H1 (cell line): ENCODE data around the gene MANSC1. TPM values are rescaled to one million over a fixed set of nuclear protein-coding genes. Genes with fewer than 3 reads are reported as not detected.

Source experiments
- CTCF ChIA-PET: fragments of 300-600 bp; sonication (Branson Sonifier 250); formaldehyde crosslinking; loops from one replicate; lab custom pipeline; 2021; ENCODE audit not compliant: partially characterized antibody; lab: Charles Lee
- POLR2A ChIA-PET: fragments of 300-600 bp; sonication (Branson Sonifier 250); formaldehyde crosslinking; loops from one replicate; lab custom pipeline; 2021; ENCODE audit warnings: inconsistent platforms; ENCODE audit not compliant: partially characterized antibody; lab: Charles Lee
- DNase-seq, 2 experiments: peaks; one replicate each; pipeline versions ENCODE4 v3.0.0 to v3.0.0-alpha.2; 2010 to 2022; ENCODE audit warnings: low spot score in 2 of 2, low read depth in 1 of 2, mixed read lengths in 1 of 2
- FAIRE-seq: peaks from 2 replicates; lab custom pipeline; 2011; peaks lifted over from hg19 to GRCh38; lab: Jason Lieb, UNC
- H2AFZ ChIP-seq: 2 replicates; pipeline ENCODE4 v1.8.1; 2012; ENCODE audit warnings: low read length, inconsistent platforms
- H2AK5ac ChIP-seq: 2 replicates; pipeline ENCODE4 v1.6.1; 2013; ENCODE audit warnings: low read depth, low read length
- H2BK120ac ChIP-seq: replicated peaks from 2 replicates; pipeline ENCODE3; 2013; ENCODE audit warnings: low read depth, low read length, inconsistent platforms
- H2BK12ac ChIP-seq: 2 replicates; pipeline ENCODE4 v1.6.1; 2013; ENCODE audit warnings: low read depth, low read length
- H2BK15ac ChIP-seq: 2 replicates; pipeline ENCODE4 v1.6.1; 2013; ENCODE audit warnings: low read length
- H2BK20ac ChIP-seq: 2 replicates; pipeline ENCODE4 v1.6.1; 2013; ENCODE audit warnings: low read length
- H2BK5ac ChIP-seq: 2 replicates; pipeline ENCODE4 v1.6.1; 2013; ENCODE audit warnings: low read depth, low read length
- H3K14ac ChIP-seq: 2 replicates; pipeline ENCODE4 v1.6.1; 2013; ENCODE audit warnings: inconsistent platforms; ENCODE audit not compliant: insufficient read length
- H3K18ac ChIP-seq: 2 replicates; pipeline ENCODE4 v1.6.1; 2013; ENCODE audit warnings: low read length; ENCODE audit errors: extremely low read depth
- H3K23ac ChIP-seq: 2 replicates; pipeline ENCODE4 v1.6.1; 2013; ENCODE audit warnings: inconsistent platforms; ENCODE audit not compliant: insufficient read length
- H3K23me2 ChIP-seq: 2 replicates; pipeline ENCODE4 v1.6.1; 2013; ENCODE audit warnings: low read depth, low read length
- H3K27ac ChIP-seq: 2 replicates; pipeline ENCODE4 v1.6.1; 2011; ENCODE audit warnings: low read depth, low read length, inconsistent platforms
- H3K27me3 ChIP-seq, 4 experiments: replicated peaks in 1 of 4; 1 replicate in 1 of 4; 2 replicates in 3 of 4; pipeline versions ENCODE4 v1.6.1 to v1.8.1; 2011 to 2013; ENCODE audit warnings: low read length in 3 of 4, mild to moderate bottlenecking in 3 of 4, inconsistent platforms in 2 of 4, mixed read lengths in 2 of 4, moderate library complexity in 1 of 4; ENCODE audit not compliant: control insufficient read depth in 3 of 4, insufficient read depth in 3 of 4; ENCODE audit errors: extremely low read depth in 1 of 4
- H3K36me3 ChIP-seq, 4 experiments: 2 replicates each; pipeline versions ENCODE4 v1.6.1 to v1.8.1; 2011 to 2013; ENCODE audit warnings: mild to moderate bottlenecking in 4 of 4, low read length in 3 of 4, moderate library complexity in 2 of 4, control low read depth in 1 of 4, inconsistent platforms in 1 of 4; ENCODE audit not compliant: insufficient read depth in 4 of 4, control insufficient read depth in 2 of 4
- H3K4ac ChIP-seq: replicated peaks from 2 replicates; pipeline ENCODE3; 2013; ENCODE audit warnings: low read length, low read depth, mixed read lengths, inconsistent platforms; ENCODE audit not compliant: insufficient read length
- H3K4me1 ChIP-seq, 4 experiments: replicated peaks in 1 of 4; 1 replicate in 1 of 4; 2 replicates in 3 of 4; pipeline versions ENCODE4 v1.6.1 to v1.8.1; 2011 to 2013; ENCODE audit warnings: low read length in 3 of 4, inconsistent platforms in 2 of 4, mixed read lengths in 1 of 4; ENCODE audit not compliant: insufficient read depth in 4 of 4, control insufficient read depth in 3 of 4
- H3K4me2 ChIP-seq, 2 experiments: 2 replicates each; pipeline versions ENCODE4 v1.6.1 to v1.8.1; 2011 to 2013; ENCODE audit warnings: low read depth in 2 of 2, low read length in 2 of 2, control low read depth in 1 of 2, inconsistent platforms in 1 of 2, mild to moderate bottlenecking in 1 of 2; ENCODE audit not compliant: insufficient read depth in 1 of 2
- H3K4me3 ChIP-seq, 4 experiments: fragments of 200-600, 300-600 bp in 1 of 4; sonication (generic), shearing (Covaris generic), sonication (Bioruptor Twin) in 1 of 4; 2 replicates each; pipeline versions ENCODE4 v1.5.1 to v1.8.1; 2011 to 2016; ENCODE audit warnings: low read length in 4 of 4, low read depth in 3 of 4, control low read depth in 2 of 4, inconsistent platforms in 2 of 4, mild to moderate bottlenecking in 2 of 4, mixed read lengths in 1 of 4, moderate library complexity in 1 of 4; ENCODE audit not compliant: insufficient read depth in 2 of 4; ENCODE audit errors: extremely low read depth in 1 of 4
- H3K56ac ChIP-seq: replicated peaks from 2 replicates; pipeline ENCODE3; 2013; ENCODE audit warnings: low read depth, mild to moderate bottlenecking, mixed read lengths, low read length, inconsistent platforms; ENCODE audit not compliant: insufficient read length
- H3K79me1 ChIP-seq: 2 replicates; pipeline ENCODE4 v1.6.1; 2013; ENCODE audit warnings: low read depth, low read length, control low read depth
- H3K79me2 ChIP-seq, 2 experiments: 2 replicates each; pipeline versions ENCODE4 v1.6.1 to v1.8.1; 2012 to 2013; ENCODE audit warnings: low read length in 2 of 2, mild to moderate bottlenecking in 2 of 2, inconsistent platforms in 1 of 2; ENCODE audit not compliant: insufficient read depth in 2 of 2, control insufficient read depth in 1 of 2
- H3K9ac ChIP-seq, 4 experiments: replicated peaks in 1 of 4; 1 replicate in 1 of 4; 2 replicates in 3 of 4; pipeline versions ENCODE4 v1.6.1 to v1.8.1; 2011 to 2013; ENCODE audit warnings: low read depth in 3 of 4, low read length in 3 of 4, control low read depth in 2 of 4, mild to moderate bottlenecking in 2 of 4, moderate library complexity in 2 of 4, inconsistent platforms in 1 of 4; ENCODE audit errors: extremely low read depth in 1 of 4
- H3K9me3 ChIP-seq, 2 experiments: 2 replicates each; pipeline versions ENCODE4 v1.6.1 to v1.8.1; 2012 to 2013; ENCODE audit warnings: mild to moderate bottlenecking in 2 of 2, moderate library complexity in 2 of 2, control low read depth in 1 of 2, inconsistent platforms in 1 of 2, low read depth in 1 of 2, low read length in 1 of 2, mixed read lengths in 1 of 2; ENCODE audit not compliant: insufficient read depth in 2 of 2
- H4K20me1 ChIP-seq, 2 experiments: replicated peaks in 1 of 2; 2 replicates each; pipeline versions ENCODE3 to v1.8.1; 2011 to 2013; ENCODE audit warnings: inconsistent platforms in 2 of 2, low read length in 2 of 2, mild to moderate bottlenecking in 1 of 2; ENCODE audit not compliant: insufficient read depth in 2 of 2, control insufficient read depth in 1 of 2
- H4K5ac ChIP-seq: 2 replicates; pipeline ENCODE4 v1.6.1; 2013; ENCODE audit warnings: low read length, low read depth, mixed read lengths, inconsistent platforms; ENCODE audit not compliant: insufficient read length
- H4K8ac ChIP-seq: 2 replicates; pipeline ENCODE4 v1.8.0; 2013; ENCODE audit warnings: mild to moderate bottlenecking, moderate library complexity, low read length, inconsistent platforms; ENCODE audit not compliant: insufficient read depth; ENCODE audit errors: extremely low read depth
- H4K91ac ChIP-seq: replicated peaks from 2 replicates; pipeline ENCODE3; 2013; ENCODE audit warnings: low read length, mixed read lengths, inconsistent platforms; ENCODE audit not compliant: insufficient read length
- EZH2 ChIP-seq: fragments of 200-600 bp; sonication (generic); IDR thresholded peaks from 2 replicates; pipeline ENCODE4 v1.7.1; 2012; ENCODE audit warnings: low read depth, mild to moderate bottlenecking, moderate library complexity, low read length, inconsistent platforms; ENCODE audit not compliant: severe bottlenecking
- FOSL1 ChIP-seq: IDR thresholded peaks from 2 replicates; pipeline ENCODE4 v1.6.1; 2011; ENCODE audit warnings: mild to moderate bottlenecking, low read depth, low read length, moderate library complexity; ENCODE audit not compliant: insufficient read depth
- GABPA ChIP-seq: IDR thresholded peaks from 2 replicates; pipeline ENCODE4 v1.6.1; 2011; ENCODE audit warnings: mild to moderate bottlenecking, low read length, moderate library complexity, borderline replicate concordance; ENCODE audit not compliant: insufficient read depth
- SIX5 ChIP-seq: IDR thresholded peaks from 2 replicates; pipeline ENCODE4 v1.6.1; 2011; ENCODE audit warnings: mild to moderate bottlenecking, low read depth, low read length
- SRF ChIP-seq: IDR thresholded peaks from 2 replicates; pipeline ENCODE4 v1.6.1; 2011; ENCODE audit warnings: mild to moderate bottlenecking, low read depth, low read length, moderate library complexity
- WGBS, 2 experiments: shearing (Covaris generic) in 1 of 2; methylation state at CpG; one replicate each; pipeline versions ENCODE4 v1.1.6 to v1.1.7; 2013 to 2015; ENCODE audit warnings: low lambda C conversion rate in 2 of 2, mixed read lengths in 2 of 2, inconsistent platforms in 1 of 2, low coverage in 1 of 2, missing lambda C conversion rate in 1 of 2; ENCODE audit not compliant: insufficient replicate concordance in 2 of 2, insufficient coverage in 1 of 2, insufficient read length in 1 of 2; ENCODE audit errors: extremely low coverage in 1 of 2, missing lambda C conversion rate in 1 of 2; 5-methylcytosine and 5-hydroxymethylcytosine counted together
- polyA plus RNA-seq, 7 experiments: library from polyadenylated mRNA; depleted of rRNA in 3 of 7; stranded (reverse) in 5 of 7; unstranded in 2 of 7; fragments of >200 nt in 5 of 7; fragments of 200-250 nt in 2 of 7; gene quantifications; 1 replicate in 5 of 7; 2 replicates in 1 of 7; 4 replicates in 1 of 7; pipeline versions ENCODE4 v1.2.1 to v1.2.3, GENCODE V29; 2011 to 2013; ENCODE audit warnings: missing spikeins in 2 of 7, mixed read lengths in 2 of 7
- total RNA-seq: library from RNA; stranded (reverse); fragmentation: NEBNext Ultra II Directional; extraction: Animal tissue kit (Norgen Biotek cat#: 25700); gene quantifications from 2 replicates; pipeline ENCODE4 v1.2.1, GENCODE V29; 2021

Gene MANSC1
- total and polyA plus RNA-seq, 2 of the 8 experiments (the other 6 are each of a cell fraction or from before 2014, with no cell fraction given), result 2.0 to 8.9 TPM

- Histone ChIP-seq H3K14ac (no peak overlapping the region), H2BK120ac (no peak overlapping the region), H3K79me1 (no peaks in the 10 kb centered on the region; the same call in 1 of the 2 replicates), H3K4me2 (no peak overlapping the region), H3K56ac (no peak overlapping the region), H3K9ac (no peak overlapping the region), H3K36me3 (no peaks in the 10 kb centered on the region), H3K27me3 (0 out of 7 replicates have a peak, but pooled peaks cover 0 to 4% (median 0%) of the 10 kb centered on the region in 4 experiments), H2AK5ac (no peak overlapping the region), H2BK12ac (no peak overlapping the region), H2BK5ac (no peak overlapping the region), H3K23me2 (peaks cover 13% of the 10 kb centered on the region; the same call in 1 of the 2 replicates), H4K20me1 (no peaks in the 10 kb centered on the region), H3K4me3 (no peak overlapping the region), H3K18ac (no peak overlapping the region), H4K8ac (no peak overlapping the region), H3K79me2 (peaks cover 0 to 4% of the 10 kb centered on the region in 2 experiments; a peak in 1 of 4 replicates), H2AFZ (no peak overlapping the region), H3K23ac (no peak overlapping the region), H4K91ac (no peak overlapping the region), H3K9me3 (no peaks in the 10 kb centered on the region), H2BK15ac (no peak overlapping the region), H3K4ac (no peak overlapping the region), H4K5ac (no peak overlapping the region), H3K4me1 (peaks cover 0 to 9% (median 3%) of the 10 kb centered on the region in 4 experiments; a peak in 4 of 7 replicates), H2BK20ac (no peak overlapping the region), H3K27ac (no peak overlapping the region)
- CTCF ChIA-PET, result no interaction called here
- no peak for TF ChIP-seq SIX5
- TF ChIP-seq GABPA, result no peak
- TF ChIP-seq SRF, result peak; percentile 59; the same call in 1 of the 2 replicates
- TF ChIP-seq EZH2, result no peak
- TF ChIP-seq FOSL1, result no peak
- DNase-seq (peak in 1 of 2 experiments; percentile 35), FAIRE-seq (no peak)
- 85% methylated on average over 5 of the region's 5 CpGs; no CpG with 5 or more reads in 1 of the 2 experiments for WGBS, 2 experiments
- POLR2A ChIA-PET, result no interaction called here
Measured at GRCh38 chr12:12353807-12354206, 3.8 kb upstream of the MANSC1 start.
